Cardiac septum (tissue), 1 donor: ENCODE data around the gene TXNDC17. TPM values are rescaled to one million over a fixed set of nuclear protein-coding genes. Genes with fewer than 3 reads are reported as not detected.
"Not testable (repeated sequence)": the region's sequence is repeated elsewhere in the genome, so short reads cannot be mapped to it uniquely, and the experiment has no call there.

Experiments
- DNase-seq: peaks from one replicate; pipeline ENCODE4 v3.0.0-alpha.2; 2020; ENCODE audit warnings: low spot score
- intact Hi-C: fragments of 100-400 bp; cut with DNase I; formaldehyde crosslinking; loops from one replicate; pipeline ENCODE4 v1.14.0; 2022
- total RNA-seq: library from RNA; stranded (reverse); fragmentation: NEBNext Ultra II Directional; extraction: Animal tissue kit (Norgen Biotek cat#: 25700); gene quantifications from one replicate; pipeline ENCODE4 v1.2.1, GENCODE V29; 2021
- donor health status: DM: no; HTN: no; CAD: no.

The TXNDC17 gene
- total RNA-seq, 1 donor from 2014 or later = 51.0 TPM

DNA sequence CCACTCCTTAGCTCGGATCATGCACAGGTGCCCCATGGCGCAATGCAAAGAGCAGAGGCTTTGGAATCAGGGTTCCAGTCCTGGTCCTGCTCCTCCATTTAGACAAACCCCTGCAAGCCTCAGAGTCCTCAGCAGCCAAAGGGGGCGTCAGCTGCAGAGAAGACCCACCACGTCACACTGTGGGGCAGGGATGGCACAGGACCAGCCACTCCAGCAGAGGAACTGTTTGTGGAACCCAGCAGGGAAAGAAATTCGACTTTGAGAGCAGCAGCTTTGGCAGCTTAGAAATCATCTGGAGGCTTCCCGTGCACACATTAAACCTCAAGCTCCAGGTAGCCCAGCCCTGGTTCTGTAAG is 35.9 kb downstream of the TXNDC17 start:
- intact Hi-C loops = no loop called here
- DNase-seq = no peak

DNA sequence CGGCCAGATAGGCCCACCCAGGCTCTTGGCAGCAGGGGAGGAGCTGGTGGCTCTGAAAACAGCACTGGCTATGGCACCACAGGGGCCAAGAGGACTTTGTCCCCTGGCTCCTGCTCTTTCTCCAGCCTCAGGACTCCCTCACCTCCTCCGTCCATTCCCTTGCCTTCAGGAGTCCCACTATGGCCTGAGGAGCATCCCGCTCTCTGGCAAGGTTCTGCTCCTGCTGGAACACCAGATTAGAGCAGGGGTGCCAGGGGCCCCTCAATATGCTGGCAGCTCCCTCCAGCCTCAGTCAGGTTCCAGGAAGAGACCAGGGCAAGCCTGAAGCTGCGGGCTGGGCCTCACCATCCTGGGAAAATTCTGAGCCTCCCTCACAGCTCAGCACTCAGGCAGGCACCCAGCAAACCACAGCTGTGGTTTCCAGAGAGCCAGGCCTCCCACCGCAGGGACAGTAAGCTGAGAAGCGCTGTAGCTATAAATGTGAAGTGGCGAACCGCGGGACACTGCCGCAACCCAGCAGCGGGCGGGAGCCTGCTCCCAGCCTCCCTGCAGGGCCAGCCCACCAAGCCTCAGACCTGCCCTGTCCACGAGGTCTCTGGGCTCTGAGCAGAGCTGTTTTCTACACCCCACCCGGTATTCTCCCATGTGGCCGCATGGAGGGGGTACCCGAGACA is 36.4 kb downstream of the TXNDC17 start:
- intact Hi-C loops = no loop called here

DNA sequence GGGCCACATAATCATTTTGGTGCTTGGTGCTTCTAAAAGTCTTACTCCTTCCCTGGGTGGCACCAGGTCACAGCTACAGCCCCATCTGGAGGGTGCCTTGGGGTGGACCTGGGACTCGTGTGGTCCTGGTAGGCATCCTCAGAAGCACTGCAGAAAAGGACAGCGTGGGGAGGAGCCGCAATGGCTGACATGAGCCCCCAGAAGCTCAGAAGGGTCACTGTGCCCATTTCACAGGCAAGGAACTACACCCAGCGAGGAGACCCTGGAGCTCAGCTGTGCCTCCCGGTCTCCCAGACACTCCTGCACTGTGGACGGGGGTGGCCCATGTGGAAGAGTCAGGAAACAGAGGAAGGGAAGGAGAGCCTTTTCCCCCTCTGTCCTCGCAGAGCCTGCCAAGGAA is 37.1 kb downstream of the TXNDC17 start:
- DNase-seq = no peak
- intact Hi-C loops = no loop called here

More for the DNA sequence above, 36.4 kb downstream of the TXNDC17 start:
- no peak for DNase-seq

DNA sequence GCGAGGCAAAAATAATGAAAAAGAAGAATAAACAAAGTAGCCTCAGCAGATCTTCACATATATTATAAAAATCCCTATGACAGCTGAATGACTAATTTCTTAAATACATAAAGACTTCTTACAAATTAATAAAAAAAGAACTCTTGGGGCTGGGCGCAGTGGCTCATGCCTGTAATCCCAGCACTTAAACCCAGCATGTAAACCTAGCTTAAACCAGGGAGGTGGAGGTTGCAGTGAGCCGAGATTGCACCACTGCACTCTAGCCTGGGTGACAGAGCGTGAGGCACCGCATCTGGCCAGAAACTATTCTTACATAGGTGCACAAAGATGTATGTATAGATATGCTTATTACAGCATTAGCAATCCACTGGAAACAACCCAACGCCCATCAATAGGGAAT is 38.4 kb downstream of the TXNDC17 start:
- intact Hi-C loops = no loop called here
- DNase-seq = no peak

DNA sequence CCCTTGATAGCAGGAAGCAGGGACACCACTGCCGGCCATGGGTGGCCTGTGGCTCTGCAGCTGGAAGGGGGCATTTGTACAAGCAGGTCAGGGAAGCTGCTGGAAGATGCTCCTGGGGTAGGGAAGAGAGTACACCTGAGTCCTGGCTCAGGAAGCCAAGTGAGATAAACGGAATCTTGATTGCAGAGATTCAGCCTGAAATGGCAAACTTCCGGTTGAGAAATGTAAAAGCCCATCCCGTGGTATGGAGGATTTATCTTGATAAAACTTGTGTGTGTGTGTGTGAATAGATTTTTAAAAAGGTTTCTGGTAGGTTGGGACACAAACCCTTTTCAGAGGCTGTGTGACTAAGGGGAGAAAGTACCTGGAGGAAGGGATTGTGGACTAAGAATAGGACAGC is 40.3 kb downstream of the TXNDC17 start:
- DNase-seq = no peak
- intact Hi-C loops = no loop called here

DNA sequence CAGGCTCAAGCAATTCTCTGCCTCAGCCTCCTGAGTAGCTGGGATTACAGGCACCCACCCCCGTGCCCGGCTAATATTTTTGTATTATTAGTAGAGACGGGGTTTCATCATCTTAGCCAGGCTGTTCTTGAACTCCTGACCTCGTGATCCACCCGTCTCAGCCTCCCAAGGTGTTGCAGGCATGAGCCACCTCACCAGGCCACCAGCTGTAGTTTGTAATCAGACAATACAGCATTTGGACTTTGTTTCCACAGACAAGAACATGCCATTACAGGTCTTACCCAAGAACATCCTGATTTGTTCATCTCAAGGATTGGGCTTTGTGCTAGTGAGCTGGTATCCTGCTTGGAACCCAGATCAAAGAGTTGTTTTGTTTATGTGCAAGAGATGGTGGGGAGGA is 40.8 kb downstream of the TXNDC17 start:
- DNase-seq = no peak
- intact Hi-C loops = no loop called here

DNA sequence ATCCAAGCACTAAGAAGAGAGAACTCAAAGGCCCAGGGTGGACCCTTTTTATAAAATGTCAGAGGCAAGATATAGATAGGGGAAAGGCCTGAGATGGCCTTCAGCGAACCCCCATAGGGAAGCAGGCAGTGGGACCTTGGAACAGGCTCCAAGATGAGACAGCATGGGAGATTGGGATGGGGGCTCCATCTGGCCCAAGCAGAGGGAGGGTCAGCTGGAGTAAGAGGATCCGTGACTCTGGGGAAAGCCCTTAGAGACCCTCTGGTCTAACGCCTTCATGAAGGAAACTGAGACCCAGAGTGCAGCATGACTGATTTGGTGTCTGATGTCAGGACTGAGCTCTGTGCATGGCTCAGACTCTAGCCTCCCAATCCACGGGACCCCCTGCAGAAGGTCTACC is 41.5 kb downstream of the TXNDC17 start:
- intact Hi-C loops = no loop called here
- no peak for DNase-seq

DNA sequence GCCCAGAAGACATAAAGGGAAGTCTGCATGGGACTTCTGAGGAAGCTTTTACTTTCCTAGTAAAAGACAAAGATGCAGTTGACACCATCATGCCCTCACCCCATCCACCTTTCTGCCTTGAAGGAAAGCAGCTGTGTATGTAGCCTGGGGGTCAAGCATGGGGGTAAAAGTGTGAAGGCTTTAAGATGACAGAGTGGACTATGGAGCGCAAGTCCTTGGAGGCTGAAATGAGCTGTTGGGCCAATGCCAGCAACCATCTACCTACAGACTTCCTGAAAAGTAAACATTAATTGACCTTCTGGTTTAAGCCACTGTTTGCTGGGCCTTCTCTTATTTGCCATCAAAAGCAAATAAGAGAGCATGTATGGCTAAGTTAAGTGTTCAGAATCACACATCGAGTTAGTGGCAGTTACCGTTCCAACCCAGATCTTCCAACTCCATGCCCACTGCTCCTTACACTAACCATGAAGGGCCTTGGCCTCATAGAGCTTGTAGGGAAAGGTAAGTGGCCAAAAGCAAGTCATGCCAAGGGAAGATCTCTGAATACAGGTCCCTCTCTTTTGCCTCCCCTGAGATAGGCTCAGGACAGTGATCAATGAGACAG is 42.3 kb downstream of the TXNDC17 start:
- intact Hi-C loops = no loop called here
- no peak for DNase-seq

DNA sequence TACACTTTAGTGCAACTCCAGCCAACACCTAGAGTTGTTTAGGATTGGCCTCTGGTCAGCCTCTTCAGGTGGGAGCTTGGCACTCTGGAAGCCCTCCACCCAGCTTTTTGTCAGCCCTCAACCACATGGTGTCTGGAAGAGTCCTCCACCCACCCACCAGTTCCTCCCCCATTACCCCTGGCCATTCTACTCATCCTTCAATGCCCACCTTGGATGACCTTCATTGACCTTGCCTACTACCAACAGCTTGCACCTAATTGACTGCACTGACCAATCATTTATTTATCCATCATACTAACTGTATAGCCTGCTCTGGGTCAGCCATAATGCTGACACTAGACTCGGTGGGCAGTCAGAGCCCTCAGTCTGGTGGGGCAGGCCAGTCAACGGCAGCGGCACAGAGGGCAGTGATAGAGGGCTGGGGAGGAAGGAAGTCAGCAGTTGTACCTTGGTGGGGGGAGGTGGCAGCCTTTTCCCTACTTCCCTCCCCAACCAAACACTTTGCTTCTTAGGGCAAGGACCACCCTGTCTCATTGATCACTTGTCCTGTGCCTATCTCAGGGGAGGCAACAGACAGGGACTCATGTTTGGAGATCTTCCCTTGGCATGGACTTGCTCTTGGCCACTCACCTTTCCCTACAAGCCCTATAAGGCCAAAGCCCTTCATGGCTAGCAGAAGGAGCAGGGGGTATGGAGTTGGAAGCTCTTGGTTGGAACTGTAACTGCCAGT is 43.0 kb downstream of the TXNDC17 start:
- intact Hi-C loops = no loop called here
- no peak for DNase-seq

DNA sequence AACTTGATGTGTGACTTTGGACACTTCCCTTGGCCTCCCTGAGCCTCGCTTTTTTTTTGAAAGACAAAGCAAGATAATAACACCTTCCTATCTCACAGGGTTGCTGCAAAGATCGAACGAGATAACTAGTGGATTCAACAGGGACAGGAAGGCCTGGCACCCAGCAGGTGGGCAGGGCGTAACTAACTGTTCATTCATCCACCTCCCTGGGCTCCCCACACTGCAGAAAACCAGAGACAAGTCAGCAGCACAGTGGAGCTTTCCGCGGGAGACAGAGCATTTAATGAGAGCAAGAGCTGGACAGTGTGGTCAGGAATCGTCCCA is 43.6 kb downstream of the TXNDC17 start:
- DNase-seq = no peak
- intact Hi-C loops = no loop called here

DNA sequence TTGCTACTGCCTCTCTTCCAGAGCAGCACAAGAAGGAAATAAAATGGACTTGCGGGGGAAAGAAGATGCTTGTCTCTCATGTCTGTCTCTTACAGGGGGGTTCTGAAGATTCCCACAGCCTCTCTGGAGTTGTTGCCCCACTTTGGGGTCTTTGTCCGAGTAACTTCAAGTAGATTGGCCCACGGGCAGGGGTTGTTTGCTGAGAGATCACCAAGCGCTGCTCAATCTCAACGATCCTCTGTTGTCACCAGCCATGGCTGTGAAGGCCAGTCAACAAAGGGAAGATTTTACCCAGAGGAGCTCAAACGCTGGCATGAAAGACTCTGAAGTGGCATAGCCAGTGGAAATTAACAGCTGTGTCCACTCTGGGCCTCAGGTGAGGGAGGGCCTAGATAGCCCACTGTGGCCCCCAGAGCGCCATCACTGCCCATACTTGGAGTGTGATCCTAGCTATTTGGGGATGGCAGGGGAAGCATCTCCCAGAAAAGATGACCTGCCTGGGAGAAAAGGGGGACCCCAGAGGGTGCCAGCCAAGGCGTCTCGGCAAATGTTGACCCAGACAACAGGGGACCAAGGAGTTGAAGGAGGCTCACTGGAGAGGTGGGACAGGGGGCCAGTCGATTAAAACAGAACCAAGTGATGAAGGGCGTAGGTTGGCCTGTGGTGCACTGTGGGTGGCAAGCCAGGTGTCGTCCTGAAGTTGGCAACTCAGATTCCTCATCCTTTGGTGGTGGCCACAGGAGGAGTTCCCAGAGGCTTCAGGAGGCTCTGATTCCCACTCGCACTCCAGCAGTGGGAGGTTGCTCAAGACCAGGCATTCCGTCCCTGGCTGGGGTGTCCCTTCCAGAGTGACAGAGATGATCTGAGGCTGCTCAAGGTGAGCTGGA is 44.3 kb downstream of the TXNDC17 start:
- intact Hi-C loops = no loop called here
- no peak for DNase-seq

DNA sequence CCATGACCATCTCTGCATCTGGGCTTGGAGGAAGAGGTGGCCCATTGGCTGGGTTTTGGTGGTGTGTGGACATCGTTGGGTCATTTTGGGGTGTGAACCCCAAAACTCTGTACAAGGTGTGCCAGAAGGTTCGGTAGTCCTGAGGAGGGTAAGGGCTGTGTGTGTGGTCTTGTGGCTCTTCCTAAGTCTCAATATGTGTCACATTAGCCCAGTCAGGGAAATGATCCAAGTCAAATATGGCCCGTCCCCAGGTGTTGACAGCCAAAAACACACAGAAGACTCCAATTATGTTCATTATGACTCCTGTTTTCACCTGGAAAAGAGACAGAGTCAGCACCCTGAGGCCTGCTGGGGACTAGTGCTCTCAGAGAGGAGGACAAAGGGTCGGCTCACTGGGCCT is 45.2 kb downstream of the TXNDC17 start:
- intact Hi-C loops = no loop called here
- DNase-seq = no peak

DNA sequence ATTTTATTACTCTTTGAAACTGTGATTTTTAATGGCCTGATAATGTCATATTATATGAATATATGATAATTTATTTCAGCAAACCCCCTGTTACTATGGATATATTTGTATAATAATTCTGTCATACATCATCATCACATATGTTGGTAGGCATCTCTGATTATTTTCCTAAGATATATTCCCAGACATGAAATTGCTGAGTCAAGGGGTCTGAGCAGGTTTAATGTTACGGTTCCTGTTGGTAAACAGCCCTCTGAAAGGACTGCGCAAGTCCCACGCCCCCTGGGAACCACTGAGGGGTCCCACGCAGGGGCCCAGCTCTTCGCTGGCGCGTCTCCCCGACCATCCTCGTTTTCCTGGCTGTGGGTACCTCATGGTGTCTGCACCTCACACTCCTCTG is 48.1 kb downstream of the TXNDC17 start:
- intact Hi-C loops = no loop called here
- no peak for DNase-seq

DNA sequence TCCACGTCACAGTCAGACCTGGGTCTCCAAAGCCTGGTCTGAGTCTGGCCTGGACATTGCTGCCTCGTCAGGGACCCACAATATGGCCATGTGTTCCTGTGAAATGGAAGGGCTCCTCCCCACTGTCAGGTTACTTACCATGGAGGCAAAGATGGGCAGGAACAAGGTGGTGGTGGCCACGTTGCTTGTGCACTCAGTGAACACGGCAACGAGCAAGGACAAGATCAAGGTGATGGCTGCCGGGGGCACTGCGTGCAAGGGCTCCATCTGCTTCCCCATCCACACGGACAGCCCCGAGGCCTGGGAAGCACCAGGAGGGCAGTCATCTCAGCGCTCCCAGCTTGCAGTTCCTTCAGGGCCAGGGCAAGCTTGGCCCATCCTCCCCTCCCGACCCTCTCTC is 49.8 kb downstream of the TXNDC17 start:
- intact Hi-C loops = no loop called here
- no peak for DNase-seq

DNA sequence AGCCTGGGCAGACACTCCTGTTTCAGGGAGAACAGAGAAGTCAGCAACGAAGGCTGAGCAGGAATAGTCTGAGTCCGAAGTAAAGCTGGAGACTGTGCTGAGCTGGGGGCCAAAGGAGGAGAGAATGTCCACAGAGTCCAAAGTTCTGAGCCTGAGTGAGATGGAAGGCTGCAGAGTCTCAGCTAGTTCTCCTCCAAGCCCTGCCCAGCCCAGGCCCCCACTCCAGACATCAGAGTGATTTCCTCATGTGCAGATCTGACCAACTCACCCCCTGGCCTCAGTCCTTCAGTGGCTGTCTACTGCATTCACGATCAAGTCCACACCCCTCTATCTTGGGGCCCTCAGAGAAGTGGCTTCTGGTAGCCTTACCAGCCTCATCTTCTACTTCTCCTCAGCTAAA is 50.7 kb downstream of the TXNDC17 start:
- intact Hi-C loops = no loop called here
- no peak for DNase-seq

DNA sequence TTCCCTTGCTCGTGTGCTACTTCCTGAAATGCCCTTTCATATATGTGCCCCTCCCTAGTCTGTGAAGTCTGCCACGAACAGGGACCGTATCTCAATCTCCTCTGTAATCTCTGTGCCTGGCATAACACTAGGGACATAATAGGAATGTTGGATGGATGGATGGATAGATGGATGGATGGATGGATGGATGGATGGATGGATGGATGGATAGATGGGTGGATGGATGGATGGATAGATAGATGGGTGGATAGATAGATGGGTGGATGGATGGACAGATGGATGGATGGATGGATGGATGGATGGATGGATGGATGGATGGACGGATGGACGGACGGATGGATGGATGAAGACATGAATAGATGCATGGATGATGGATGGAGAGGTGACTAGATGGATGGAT is 51.1 kb downstream of the TXNDC17 start:
- DNase-seq, intact Hi-C loops: not testable (repeated sequence)
